Stimulated activated CD4-positive, alpha-beta T cell treated with anti-CD3 and anti-CD28 coated beads, Interleukin-4, amount 100 ng/mL, for 24 hours (primary cell): Measurements from ENCODE around the gene RMDN2.

Experiments used
- DNase-seq: peaks from one replicate; pipeline ENCODE4 v3.0.0-alpha.2; 2020

Gene RMDN2

DNA sequence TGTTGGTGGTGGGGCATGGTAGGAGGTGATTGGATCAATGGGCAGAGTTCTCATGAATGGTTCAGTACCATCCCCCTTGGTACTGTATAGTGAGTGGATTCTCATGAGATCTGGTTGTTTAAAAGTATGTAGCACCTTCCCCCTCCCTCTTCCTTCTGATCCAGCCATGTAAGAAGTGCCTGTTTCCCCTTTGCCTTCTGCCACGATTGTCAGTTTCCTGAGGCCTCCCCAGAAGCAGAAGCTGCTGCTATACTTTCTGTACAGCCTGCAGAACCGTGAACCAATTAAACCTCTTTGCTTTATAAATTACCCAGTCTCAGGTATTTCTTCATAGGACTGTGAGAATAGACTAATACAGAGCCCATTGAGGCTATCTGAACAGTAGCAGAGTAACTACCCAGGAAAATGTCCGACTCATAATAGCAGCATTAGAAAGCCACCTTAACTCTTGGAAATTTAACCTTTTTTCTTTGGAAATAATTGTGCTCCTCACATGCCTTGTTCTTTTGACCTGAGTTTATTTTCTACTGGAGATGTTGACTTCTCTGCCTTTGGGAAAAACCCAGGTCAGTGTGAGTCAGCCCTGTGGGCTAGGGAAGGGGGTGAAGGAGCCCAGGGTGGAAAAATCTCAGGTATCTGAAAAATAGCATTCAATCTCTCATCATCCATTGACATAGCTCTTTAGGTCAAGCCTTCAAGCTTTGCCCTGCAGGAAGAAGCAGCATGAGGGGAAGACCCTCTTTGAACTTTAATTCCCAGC lies 132.7 kb downstream of the RMDN2 start:
- DNase-seq: no peak

- no peak for DNase-seq
Observed at GRCh38 chr2:38060236-38061018, 135.3 kb downstream of the RMDN2 start.

DNA sequence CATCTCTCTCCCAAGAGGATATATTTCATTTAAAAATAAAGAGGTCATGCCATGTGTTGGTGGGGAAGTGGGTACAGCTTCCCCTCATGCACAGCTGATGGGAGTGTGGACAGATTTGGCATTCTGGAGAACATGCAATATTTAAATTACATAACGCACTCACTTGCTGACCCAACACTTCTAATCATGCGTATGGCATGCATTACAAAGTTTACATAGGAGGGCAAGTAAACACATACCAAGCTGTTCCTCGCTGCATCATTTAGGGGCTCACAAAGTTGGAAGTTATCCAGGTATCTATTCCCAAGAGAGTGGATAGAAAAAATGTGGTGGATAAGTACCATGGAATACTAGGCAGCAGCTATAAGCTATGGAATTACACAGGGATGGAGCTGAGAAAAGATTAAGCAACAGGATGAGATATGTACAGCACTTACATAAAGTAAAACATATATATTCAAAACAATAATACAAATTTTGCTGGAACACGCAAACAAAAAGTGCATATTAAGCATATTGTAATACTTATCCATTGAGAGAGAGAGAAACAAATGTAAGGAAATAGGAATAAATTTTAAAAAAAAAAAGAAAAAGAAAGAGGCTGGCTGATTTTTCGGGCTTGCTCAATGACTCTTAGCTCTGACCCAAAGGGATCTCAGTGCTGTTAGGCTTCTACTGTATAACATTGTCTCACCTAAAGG lies 139.9 kb downstream of the RMDN2 start:
- DNase-seq: no peak

DNA sequence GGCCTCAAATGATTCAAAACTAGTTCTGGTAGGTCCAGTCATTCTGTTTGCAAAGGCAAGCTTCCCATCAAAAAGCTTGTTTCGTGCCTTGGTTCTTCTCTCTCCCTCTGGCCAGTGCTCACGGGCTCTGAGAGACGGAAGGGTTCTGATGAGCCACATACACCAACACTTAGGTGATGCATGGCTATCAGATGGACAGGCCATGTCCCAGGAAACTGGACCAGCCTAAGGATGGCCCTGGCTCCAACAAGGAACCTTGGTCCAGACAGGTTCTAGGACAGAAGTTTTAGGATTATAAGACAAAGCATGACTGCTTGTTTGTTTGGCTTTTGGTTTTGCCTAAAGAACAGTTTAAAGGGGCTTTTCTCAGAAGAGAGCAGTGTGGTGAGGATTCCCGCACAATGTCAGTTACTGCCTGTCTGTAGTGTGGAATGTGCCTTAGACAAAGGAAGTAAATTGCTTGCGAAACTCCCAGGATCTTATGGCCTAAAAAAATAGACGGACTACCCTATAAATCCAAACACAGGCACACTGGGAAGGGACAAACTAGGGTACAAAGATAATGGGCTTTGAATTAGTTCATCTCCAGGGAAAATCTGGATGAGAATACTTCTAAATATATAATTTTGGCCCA lies 140.5 kb downstream of the RMDN2 start:
- no peak for DNase-seq

GRCh38 chr2:38066421-38067115 lies 141.5 kb downstream of the RMDN2 start:
- no peak for DNase-seq
